ENCODE results near the gene LRRIQ3. TPM values are rescaled to one million over a fixed set of nuclear protein-coding genes. Genes with fewer than 3 reads are reported as not detected.

LRRIQ3 gene
- total and polyA plus RNA-seq, 2 of the 13 experiments (the other 11 are each of a cell fraction or from before 2014, with no cell fraction given) = 1.1 to 1.3 TPM

DNA sequence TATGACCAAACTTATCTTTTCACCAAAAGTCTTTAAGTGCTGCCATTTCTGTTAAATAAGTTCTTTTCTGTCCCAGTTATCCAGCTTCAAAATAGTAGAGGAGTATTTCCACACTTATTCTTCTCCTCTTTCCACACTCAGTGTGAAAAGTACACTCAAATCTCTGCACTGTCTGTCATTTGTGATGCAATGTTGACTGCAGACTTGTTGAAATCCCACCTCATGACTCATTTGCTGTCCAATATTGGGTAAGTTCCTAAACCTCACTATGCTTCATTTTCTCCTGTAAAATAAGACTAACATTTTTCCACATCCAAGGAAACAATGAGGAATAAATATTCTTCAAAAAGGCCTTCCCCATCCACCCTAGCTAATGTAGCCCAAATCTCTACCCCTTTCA is 17.5 kb downstream of the LRRIQ3 start (continued):
- TF ChIP-seq, protein P1, sequence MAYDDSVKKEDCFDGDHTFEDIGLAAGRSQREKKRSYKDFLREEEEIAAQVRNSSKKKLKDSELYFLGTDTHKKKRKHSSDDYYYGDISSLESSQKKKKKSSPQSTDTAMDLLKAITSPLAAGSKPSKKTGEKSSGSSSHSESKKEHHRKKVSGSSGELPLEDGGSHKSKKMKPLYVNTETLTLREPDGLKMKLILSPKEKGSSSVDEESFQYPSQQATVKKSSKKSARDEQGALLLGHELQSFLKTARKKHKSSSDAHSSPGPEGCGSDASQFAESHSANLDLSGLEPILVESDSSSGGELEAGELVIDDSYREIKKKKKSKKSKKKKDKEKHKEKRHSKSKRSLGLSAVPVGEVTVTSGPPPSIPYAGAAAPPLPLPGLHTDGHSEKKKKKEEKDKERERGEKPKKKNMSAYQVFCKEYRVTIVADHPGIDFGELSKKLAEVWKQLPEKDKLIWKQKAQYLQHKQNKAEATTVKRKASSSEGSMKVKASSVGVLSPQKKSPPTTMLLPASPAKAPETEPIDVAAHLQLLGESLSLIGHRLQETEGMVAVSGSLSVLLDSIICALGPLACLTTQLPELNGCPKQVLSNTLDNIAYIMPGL (CRISPR knock-in tag; IDR thresholded peaks at IDR 0.05; ENCODE audit: borderline replicate concordance in 1 of 2, low read depth in 1 of 2) = no peak
- no peak for TF ChIP-seq ATF1 (CRISPR knock-in tag; IDR thresholded peaks at IDR 0.05)
- TF ChIP-seq NFYC (CRISPR knock-in tag; IDR thresholded peaks at IDR 0.05) = no peak
- TF ChIP-seq ZNF577 (CRISPR knock-in tag; IDR thresholded peaks at IDR 0.05; ENCODE audit: borderline replicate concordance, low read depth) = no peak
- TF ChIP-seq, protein P2, sequence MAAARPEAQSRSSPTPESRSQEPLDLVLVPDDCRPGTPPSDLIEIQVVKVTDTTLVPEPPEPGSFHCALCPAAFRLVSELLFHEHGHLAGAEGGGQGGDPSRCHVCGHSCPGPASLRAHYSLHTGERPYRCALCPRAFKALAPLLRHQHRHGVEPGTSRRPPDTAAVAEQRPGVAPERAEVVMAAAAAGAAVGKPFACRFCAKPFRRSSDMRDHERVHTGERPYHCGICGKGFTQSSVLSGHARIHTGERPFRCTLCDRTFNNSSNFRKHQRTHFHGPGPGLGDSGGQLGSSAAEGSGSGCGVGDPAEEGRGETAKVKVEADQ (CRISPR knock-in tag; IDR thresholded peaks at IDR 0.05; ENCODE audit: borderline replicate concordance) = no peak
- TF ChIP-seq ZFAT (CRISPR knock-in tag; conservative IDR thresholded peaks at IDR 0.05) = no peak
- no peak for TF ChIP-seq ZNF274 (CRISPR knock-in tag; IDR thresholded peaks at IDR 0.05)
- TF ChIP-seq ADNP (CRISPR knock-in tag; IDR thresholded peaks at IDR 0.05) = no peak
- peak; percentile 27; the same call in 1 of the 2 replicates for TF ChIP-seq CEBPG (CRISPR knock-in tag; IDR thresholded peaks at IDR 0.05)
- TF ChIP-seq, protein P3, sequence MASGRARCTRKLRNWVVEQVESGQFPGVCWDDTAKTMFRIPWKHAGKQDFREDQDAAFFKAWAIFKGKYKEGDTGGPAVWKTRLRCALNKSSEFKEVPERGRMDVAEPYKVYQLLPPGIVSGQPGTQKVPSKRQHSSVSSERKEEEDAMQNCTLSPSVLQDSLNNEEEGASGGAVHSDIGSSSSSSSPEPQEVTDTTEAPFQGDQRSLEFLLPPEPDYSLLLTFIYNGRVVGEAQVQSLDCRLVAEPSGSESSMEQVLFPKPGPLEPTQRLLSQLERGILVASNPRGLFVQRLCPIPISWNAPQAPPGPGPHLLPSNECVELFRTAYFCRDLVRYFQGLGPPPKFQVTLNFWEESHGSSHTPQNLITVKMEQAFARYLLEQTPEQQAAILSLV (CRISPR knock-in tag; IDR thresholded peaks at IDR 0.05; ENCODE audit: borderline replicate concordance) = no peak
- TF ChIP-seq HDAC2 (CRISPR knock-in tag; IDR thresholded peaks at IDR 0.05) = no peak
- no peak for TF ChIP-seq RFXAP (CRISPR knock-in tag; IDR thresholded peaks at IDR 0.05; ENCODE audit: borderline replicate concordance)
- no peak for TF ChIP-seq KDM2A (CRISPR knock-in tag; IDR thresholded peaks at IDR 0.05; ENCODE audit: borderline replicate concordance, low read depth)
- TF ChIP-seq, protein P4, sequence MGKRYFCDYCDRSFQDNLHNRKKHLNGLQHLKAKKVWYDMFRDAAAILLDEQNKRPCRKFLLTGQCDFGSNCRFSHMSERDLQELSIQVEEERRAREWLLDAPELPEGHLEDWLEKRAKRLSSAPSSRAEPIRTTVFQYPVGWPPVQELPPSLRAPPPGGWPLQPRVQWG (CRISPR knock-in tag; IDR thresholded peaks at IDR 0.05; ENCODE audit: borderline replicate concordance, low read depth) = no peak
- no peak for TF ChIP-seq ZNF562 (CRISPR knock-in tag; IDR thresholded peaks at IDR 0.05; ENCODE audit: borderline replicate concordance)
- no peak for TF ChIP-seq JUND (CRISPR knock-in tag; IDR thresholded peaks at IDR 0.05)
- TF ChIP-seq, protein P5, sequence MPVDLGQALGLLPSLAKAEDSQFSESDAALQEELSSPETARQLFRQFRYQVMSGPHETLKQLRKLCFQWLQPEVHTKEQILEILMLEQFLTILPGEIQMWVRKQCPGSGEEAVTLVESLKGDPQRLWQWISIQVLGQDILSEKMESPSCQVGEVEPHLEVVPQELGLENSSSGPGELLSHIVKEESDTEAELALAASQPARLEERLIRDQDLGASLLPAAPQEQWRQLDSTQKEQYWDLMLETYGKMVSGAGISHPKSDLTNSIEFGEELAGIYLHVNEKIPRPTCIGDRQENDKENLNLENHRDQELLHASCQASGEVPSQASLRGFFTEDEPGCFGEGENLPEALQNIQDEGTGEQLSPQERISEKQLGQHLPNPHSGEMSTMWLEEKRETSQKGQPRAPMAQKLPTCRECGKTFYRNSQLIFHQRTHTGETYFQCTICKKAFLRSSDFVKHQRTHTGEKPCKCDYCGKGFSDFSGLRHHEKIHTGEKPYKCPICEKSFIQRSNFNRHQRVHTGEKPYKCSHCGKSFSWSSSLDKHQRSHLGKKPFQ (CRISPR knock-in tag; IDR thresholded peaks at IDR 0.05; ENCODE audit: insufficient replicate concordance) = no peak
- no peak for TF ChIP-seq SMAD3 (CRISPR knock-in tag; IDR thresholded peaks at IDR 0.05)
- TF ChIP-seq, protein P6, sequence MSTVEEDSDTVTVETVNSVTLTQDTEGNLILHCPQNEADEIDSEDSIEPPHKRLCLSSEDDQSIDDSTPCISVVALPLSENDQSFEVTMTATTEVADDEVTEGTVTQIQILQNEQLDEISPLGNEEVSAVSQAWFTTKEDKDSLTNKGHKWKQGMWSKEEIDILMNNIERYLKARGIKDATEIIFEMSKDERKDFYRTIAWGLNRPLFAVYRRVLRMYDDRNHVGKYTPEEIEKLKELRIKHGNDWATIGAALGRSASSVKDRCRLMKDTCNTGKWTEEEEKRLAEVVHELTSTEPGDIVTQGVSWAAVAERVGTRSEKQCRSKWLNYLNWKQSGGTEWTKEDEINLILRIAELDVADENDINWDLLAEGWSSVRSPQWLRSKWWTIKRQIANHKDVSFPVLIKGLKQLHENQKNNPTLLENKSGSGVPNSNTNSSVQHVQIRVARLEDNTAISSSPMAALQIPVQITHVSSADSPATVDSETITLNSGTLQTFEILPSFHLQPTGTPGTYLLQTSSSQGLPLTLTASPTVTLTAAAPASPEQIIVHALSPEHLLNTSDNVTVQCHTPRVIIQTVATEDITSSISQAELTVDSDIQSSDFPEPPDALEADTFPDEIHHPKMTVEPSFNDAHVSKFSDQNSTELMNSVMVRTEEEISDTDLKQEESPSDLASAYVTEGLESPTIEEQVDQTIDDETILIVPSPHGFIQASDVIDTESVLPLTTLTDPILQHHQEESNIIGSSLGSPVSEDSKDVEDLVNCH (CRISPR knock-in tag; IDR thresholded peaks at IDR 0.05) = no peak
- no peak for TF ChIP-seq KMT2B (CRISPR knock-in tag; IDR thresholded peaks at IDR 0.05)
- TF ChIP-seq ZNF841 (CRISPR knock-in tag; IDR thresholded peaks at IDR 0.05; ENCODE audit: borderline replicate concordance) = no peak
- no peak for TF ChIP-seq KDM6A (CRISPR knock-in tag; IDR thresholded peaks at IDR 0.05; ENCODE audit: low read depth)
